Non-pigmented ciliary epithelial cell (primary cell): ENCODE measurements around the gene TUB.
A peak's percentile ranks its signal among the peaks of the same experiment; 100 is the strongest.

Experiments used
- DNase-seq: peaks from one replicate; pipeline ENCODE4 v3.0.0-alpha.2; 2010; ENCODE audit warnings: low read depth

TUB gene

GRCh38 chr11:8047382-8047781, 33.6 kb upstream of the TUB start:
- DNase-seq, result no peak

- no peak for DNase-seq
Observed at GRCh38 chr11:8049084-8049483, 31.9 kb upstream of the TUB start.

GRCh38 chr11:8055091-8055835, 25.7 kb upstream of the TUB start:
- DNase-seq, result no peak

GRCh38 chr11:8055836-8056526, 25.0 kb upstream of the TUB start:
- DNase-seq, result no peak

GRCh38 chr11:8056810-8057463, 24.1 kb upstream of the TUB start:
- DNase-seq, result no peak

- DNase-seq, result no peak
Observed at GRCh38 chr11:8058216-8058615, 22.8 kb upstream of the TUB start.

GRCh38 chr11:8059030-8059429, 22.0 kb upstream of the TUB start:
- no peak for DNase-seq

GRCh38 chr11:8059571-8060011, 21.4 kb upstream of the TUB start:
- DNase-seq, result no peak

GRCh38 chr11:8060146-8060719, 20.8 kb upstream of the TUB start:
- DNase-seq, result no peak

- DNase-seq, result peak; percentile 34
Observed at GRCh38 chr11:8060801-8061554, 20.0 kb upstream of the TUB start.

- DNase-seq, result no peak
Observed at GRCh38 chr11:8061555-8062428, 19.2 kb upstream of the TUB start.

GRCh38 chr11:8062781-8063257, 18.2 kb upstream of the TUB start:
- no peak for DNase-seq

GRCh38 chr11:8063324-8063723, 17.7 kb upstream of the TUB start:
- no peak for DNase-seq

- DNase-seq, result no peak
Observed at GRCh38 chr11:8065031-8065430, 16.0 kb upstream of the TUB start.

- DNase-seq, result no peak
Observed at GRCh38 chr11:8066036-8066910, 14.7 kb upstream of the TUB start.

- DNase-seq, result no peak
Observed at GRCh38 chr11:8066911-8067455, 14.0 kb upstream of the TUB start.

GRCh38 chr11:8067567-8067928, 13.5 kb upstream of the TUB start:
- no peak for DNase-seq

GRCh38 chr11:8067929-8068575, 13.0 kb upstream of the TUB start:
- no peak for DNase-seq

GRCh38 chr11:8068605-8069221, 12.3 kb upstream of the TUB start:
- peak; percentile 75 for DNase-seq
